GM19395 (cell line): ENCODE data around the gene LAMA5.

Source experiments
- ATAC-seq: cut with Tn5 transposase; IDR thresholded peaks from one replicate; pipeline ENCODE4 v1.9.1; 2021; ENCODE audit warnings: mild to moderate bottlenecking, moderate library complexity; ENCODE audit not compliant: unreplicated experiment

LAMA5 gene

DNA sequence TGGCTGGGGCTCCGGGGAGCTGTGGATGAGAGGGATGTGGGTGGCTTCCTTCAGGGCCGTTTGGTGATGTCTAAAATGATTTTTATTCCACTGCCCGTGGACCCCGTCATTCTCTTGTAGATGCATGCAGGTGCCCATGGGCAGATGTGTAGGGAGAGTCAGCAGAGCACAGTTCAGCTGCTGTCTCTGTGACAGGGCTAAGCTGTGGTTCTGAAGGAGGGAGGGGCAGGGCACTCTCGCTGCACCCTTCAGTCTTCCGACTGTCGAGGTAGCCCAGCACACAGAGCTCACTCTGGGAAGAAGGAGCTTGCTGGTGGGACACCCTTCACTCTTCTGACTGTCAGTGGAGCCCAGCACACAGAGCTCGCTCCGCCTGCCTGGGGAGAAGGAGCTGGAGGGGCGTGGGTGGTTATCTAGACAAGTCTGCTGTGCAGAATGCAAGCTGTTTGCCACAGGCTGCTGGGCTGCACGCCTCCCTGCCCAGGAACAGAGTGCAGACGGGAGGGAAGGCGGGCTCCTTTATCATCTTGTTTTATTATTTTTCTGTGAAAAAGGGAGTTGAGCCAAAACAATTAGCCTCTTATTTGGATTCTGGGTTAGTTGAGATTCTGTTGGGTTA is 92.7 kb downstream of the LAMA5 start:
- ATAC-seq: no peak

- ATAC-seq: no peak
Observed at GRCh38 chr20:62273416-62273815, 93.7 kb downstream of the LAMA5 start.

- no peak for ATAC-seq
Observed at GRCh38 chr20:62272200-62272599, 94.9 kb downstream of the LAMA5 start.

- no peak for ATAC-seq
Observed at GRCh38 chr20:62269871-62270270, 97.2 kb downstream of the LAMA5 start.

GRCh38 chr20:62269378-62269777 is 97.7 kb downstream of the LAMA5 start:
- no peak for ATAC-seq

- ATAC-seq: no peak
Observed at GRCh38 chr20:62268228-62268900, 98.7 kb downstream of the LAMA5 start.

GRCh38 chr20:62267543-62267942 is 99.6 kb downstream of the LAMA5 start:
- ATAC-seq: no peak

- no peak for ATAC-seq
Observed at GRCh38 chr20:62266851-62267250, 100.3 kb downstream of the LAMA5 start.

DNA sequence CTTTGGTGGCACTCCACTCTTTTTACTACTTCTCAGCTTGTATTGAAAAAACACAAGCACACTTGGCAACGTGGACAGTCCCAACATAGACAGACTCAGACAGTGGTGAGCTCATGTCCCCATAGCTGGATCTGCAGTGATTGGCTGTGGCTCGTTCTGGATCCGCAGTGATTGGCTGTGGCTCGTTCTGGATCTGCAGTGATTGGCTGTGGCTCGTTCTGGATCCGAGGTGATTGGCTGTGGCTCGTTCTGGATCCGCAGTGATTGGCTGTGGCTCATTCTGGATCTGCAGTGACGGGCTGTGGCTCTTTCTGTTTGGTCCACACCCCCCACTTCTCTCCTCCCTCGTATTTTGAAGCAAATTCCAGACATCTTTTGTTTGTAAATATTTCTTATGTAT is 100.8 kb downstream of the LAMA5 start:
- ATAC-seq: no peak

DNA sequence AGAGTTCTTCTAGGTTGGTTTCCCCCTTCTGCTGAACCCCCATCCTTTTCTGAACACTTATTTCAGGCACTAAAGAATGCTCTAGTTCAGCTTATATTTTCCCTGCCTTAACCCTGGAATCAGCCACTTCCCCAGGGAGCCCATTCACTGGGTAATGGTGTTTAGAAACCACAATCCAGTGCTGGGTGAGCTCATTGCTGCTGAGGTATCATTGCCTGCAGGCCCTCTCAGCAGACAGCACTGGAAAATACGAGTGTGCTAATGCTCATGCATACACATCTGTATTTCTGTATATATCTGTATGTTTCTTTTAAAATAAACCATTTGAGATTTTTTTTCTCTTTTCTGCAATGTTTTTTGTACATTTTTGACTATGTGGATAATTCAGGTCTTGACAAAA is 101.7 kb downstream of the LAMA5 start:
- ATAC-seq: no peak

GRCh38 chr20:62263396-62263795 is 103.7 kb downstream of the LAMA5 start:
- no peak for ATAC-seq

GRCh38 chr20:62262064-62262463 is 105.0 kb downstream of the LAMA5 start:
- no peak for ATAC-seq

- ATAC-seq: no peak
Observed at GRCh38 chr20:62259294-62259565, 107.9 kb downstream of the LAMA5 start.
